LNCaP clone FGC (cell line): Measurements from ENCODE around the gene AACS.
"Not testable (repeated sequence)": the region's sequence is repeated elsewhere in the genome, so short reads cannot be mapped to it uniquely, and the experiment has no call there.

ENCODE experiments used
- DNase-seq: peaks from one replicate; pipeline ENCODE4 v3.0.0-alpha.2; 2011; ENCODE audit warnings: low read depth
- H3K4me3 ChIP-seq: 2 replicates; pipeline ENCODE4 v1.5.1; 2011; ENCODE audit warnings: mild to moderate bottlenecking, low read depth, low read length, control low read depth
- CTCF ChIP-seq: IDR thresholded peaks from 2 replicates; pipeline ENCODE4 v1.5.1; 2012; ENCODE audit warnings: mild to moderate bottlenecking; ENCODE audit not compliant: control insufficient read depth, insufficient read depth; ENCODE audit errors: extremely low read depth

AACS gene

GRCh38 chr12:125110641-125111360, 45.6 kb downstream of the AACS start:
- peak; percentile 93 for DNase-seq
- H3K4me3 ChIP-seq, result no peak overlapping the region
- TF ChIP-seq CTCF, result no peak

GRCh38 chr12:125111403-125111802, 46.2 kb downstream of the AACS start:
- DNase-seq, result no peak
- no peak for TF ChIP-seq CTCF
- H3K4me3 ChIP-seq, result no peak overlapping the region

- not testable (repeated sequence) for H3K4me3 ChIP-seq, DNase-seq
Measured at GRCh38 chr12:125112614-125113013, 47.4 kb downstream of the AACS start.

- no peak for DNase-seq
- no peak for TF ChIP-seq CTCF
- H3K4me3 ChIP-seq, result no peak overlapping the region
Measured at GRCh38 chr12:125113263-125113662, 48.0 kb downstream of the AACS start.

- no peak for DNase-seq
- no peak for TF ChIP-seq CTCF
- no peak overlapping the region for H3K4me3 ChIP-seq
Measured at GRCh38 chr12:125113789-125114188, 48.6 kb downstream of the AACS start.

GRCh38 chr12:125114365-125115141, 49.3 kb downstream of the AACS start:
- H3K4me3 ChIP-seq, result no peak overlapping the region
- no peak for DNase-seq
- TF ChIP-seq CTCF, result no peak

GRCh38 chr12:125120566-125120965, 55.3 kb downstream of the AACS start:
- TF ChIP-seq CTCF, result no peak
- no peak overlapping the region for H3K4me3 ChIP-seq
- DNase-seq, result no peak
